ENCODE data around the gene GREM2. TPM values are rescaled to one million over a fixed set of nuclear protein-coding genes. Genes with fewer than 3 reads are reported as not detected.

GREM2 gene
- total RNA-seq, 1 experiment from 2014 or later = not detected

- Histone ChIP-seq H4K8ac (replicated peaks; ENCODE audit: insufficient read length, low read depth, low read length) (no peak overlapping the region), H3K9ac (ENCODE audit: extremely low read depth, insufficient read length, low read length) (no peak overlapping the region), H2AK5ac (ENCODE audit: insufficient read length, low read length) (no peak overlapping the region), H4K20me1 (ENCODE audit: control insufficient read depth, insufficient read depth, insufficient read length) (no peaks in the 10 kb centered on the region), H3K27ac (ENCODE audit: insufficient read length, low read depth, low read length) (no peak overlapping the region), H4K91ac (ENCODE audit: insufficient read length, low read depth, low read length) (no peak overlapping the region), H2BK15ac (ENCODE audit: low read depth, low read length) (no peak overlapping the region), H3K23ac (ENCODE audit: insufficient read length, low read depth, low read length) (no peak overlapping the region), H3K56ac (ENCODE audit: insufficient read length, low read depth, low read length) (no peak overlapping the region), H2AFZ (ENCODE audit: low read length) (no peak overlapping the region), H3K14ac (ENCODE audit: insufficient read depth, low read length) (no peak overlapping the region), H3K27me3 (ENCODE audit: insufficient read depth, low read length) (no peaks in the 10 kb centered on the region), H3K9me3 (ENCODE audit: control insufficient read depth, low read depth, low read length) (no peaks in the 10 kb centered on the region), H4K5ac (ENCODE audit: insufficient read length, low read depth, low read length) (no peak overlapping the region), H3K23me2 (ENCODE audit: insufficient read length, low read depth, low read length, poor library complexity, severe bottlenecking) (no peaks in the 10 kb centered on the region), H3K4ac (ENCODE audit: low read depth, low read length) (no peak overlapping the region), H2BK12ac (ENCODE audit: insufficient read length, low read depth, low read length) (no peak overlapping the region), H2BK120ac (ENCODE audit: low read depth, low read length, poor library complexity, severe bottlenecking) (no peak overlapping the region), H3K4me1 (ENCODE audit: insufficient read depth, low read length) (peaks cover 6% of the 10 kb centered on the region; the same call in 1 of the 2 replicates), H2BK5ac (ENCODE audit: insufficient read length, low read length) (no peak overlapping the region), H2BK20ac (ENCODE audit: low read depth, low read length, poor library complexity, severe bottlenecking) (no peak overlapping the region), H3K18ac (ENCODE audit: insufficient read length, low read depth, low read length) (no peak overlapping the region), H3K79me2 (ENCODE audit: insufficient read depth, low read length) (no peaks in the 10 kb centered on the region), H3K79me1 (ENCODE audit: insufficient read depth, low read depth, low read length, poor library complexity, severe bottlenecking) (no peaks in the 10 kb centered on the region), H3T11ph (ENCODE audit: low read length) (no peak overlapping the region), H3K4me2 (ENCODE audit: insufficient read depth, insufficient read length, low read length) (no peak overlapping the region)
- WGBS (ENCODE audit: extremely low coverage, insufficient read length, low lambda C conversion rate) = no CpG with 5 or more reads among the region's 5 CpGs
- H3K36me3 Mint-ChIP-seq (ENCODE audit: insufficient read depth in 1 of 3, low read depth in 3 of 3) = no peaks in the 10 kb centered on the region
- no peaks in the 10 kb centered on the region; a peak in 2 of 5 replicates for H3K9me3 Mint-ChIP-seq
- H3K4me3 Mint-ChIP-seq = no peak overlapping the region
- H3K27me3 Mint-ChIP-seq (ENCODE audit: low read depth) = no peaks in the 10 kb centered on the region
- no peak overlapping the region for H3K27ac Mint-ChIP-seq
- DNase-seq = no peak
- H3K4me1 Mint-ChIP-seq = peaks cover 10 to 11% of the 10 kb centered on the region in 2 experiments; a peak in 3 of 4 replicates
- TF ChIP-seq, protein P1, sequence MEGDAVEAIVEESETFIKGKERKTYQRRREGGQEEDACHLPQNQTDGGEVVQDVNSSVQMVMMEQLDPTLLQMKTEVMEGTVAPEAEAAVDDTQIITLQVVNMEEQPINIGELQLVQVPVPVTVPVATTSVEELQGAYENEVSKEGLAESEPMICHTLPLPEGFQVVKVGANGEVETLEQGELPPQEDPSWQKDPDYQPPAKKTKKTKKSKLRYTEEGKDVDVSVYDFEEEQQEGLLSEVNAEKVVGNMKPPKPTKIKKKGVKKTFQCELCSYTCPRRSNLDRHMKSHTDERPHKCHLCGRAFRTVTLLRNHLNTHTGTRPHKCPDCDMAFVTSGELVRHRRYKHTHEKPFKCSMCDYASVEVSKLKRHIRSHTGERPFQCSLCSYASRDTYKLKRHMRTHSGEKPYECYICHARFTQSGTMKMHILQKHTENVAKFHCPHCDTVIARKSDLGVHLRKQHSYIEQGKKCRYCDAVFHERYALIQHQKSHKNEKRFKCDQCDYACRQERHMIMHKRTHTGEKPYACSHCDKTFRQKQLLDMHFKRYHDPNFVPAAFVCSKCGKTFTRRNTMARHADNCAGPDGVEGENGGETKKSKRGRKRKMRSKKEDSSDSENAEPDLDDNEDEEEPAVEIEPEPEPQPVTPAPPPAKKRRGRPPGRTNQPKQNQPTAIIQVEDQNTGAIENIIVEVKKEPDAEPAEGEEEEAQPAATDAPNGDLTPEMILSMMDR (conservative IDR thresholded peaks at IDR 0.05) = no peak
These were observed 7.4 kb upstream of the GREM2 start for GRCh38 chr1:240619357-240619756.
